ENCODE measurements around the gene TRMT11. TPM values are rescaled to one million over a fixed set of nuclear protein-coding genes. Genes with fewer than 3 reads are reported as not detected.

Gene TRMT11
- total RNA-seq (2022; extraction: Qiagen RNA extraction): 10.3 to 12.0 TPM (median 10.9 TPM) in 5 replicates

DNA sequence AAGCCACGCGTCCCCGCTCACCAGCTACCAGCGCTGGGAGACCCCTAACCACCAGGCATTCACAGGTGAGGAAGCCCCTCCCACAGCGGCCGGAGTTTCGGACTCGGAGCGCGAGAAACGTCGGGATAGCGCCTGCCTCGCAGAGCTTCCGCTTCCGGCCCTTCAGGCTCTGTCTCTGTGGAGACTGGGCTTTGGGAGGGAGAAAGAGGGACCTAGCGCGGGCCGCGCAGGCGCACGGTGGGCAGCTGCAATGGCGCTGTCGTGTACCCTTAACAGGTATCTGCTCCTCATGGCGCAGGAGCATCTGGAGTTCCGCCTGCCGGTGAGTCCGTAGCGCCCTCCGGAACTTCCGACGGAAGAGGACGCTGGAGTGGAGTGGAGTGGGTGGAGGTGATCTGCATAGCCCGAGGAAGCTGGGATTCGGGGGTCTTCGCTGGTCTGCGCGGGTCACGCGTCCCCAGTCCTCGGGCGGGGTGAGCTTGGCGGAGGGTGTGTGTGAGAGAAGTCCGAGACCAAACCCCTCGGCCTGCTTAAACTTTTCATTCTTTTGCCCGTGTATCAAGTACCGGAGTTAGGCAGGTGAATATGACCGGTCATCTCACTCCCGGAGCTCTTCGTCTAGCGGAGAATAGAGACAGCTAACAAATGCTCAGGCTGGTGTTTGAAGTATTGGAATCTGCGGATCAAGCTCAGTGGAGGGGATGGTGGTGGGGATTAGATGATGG lies at the start of gene TRMT11:
TRMT11 (plus strand) TSS at position 240 of the 725 bp plus-strand sequence; CDS start at position 251, 11 bp downstream.

DNA sequence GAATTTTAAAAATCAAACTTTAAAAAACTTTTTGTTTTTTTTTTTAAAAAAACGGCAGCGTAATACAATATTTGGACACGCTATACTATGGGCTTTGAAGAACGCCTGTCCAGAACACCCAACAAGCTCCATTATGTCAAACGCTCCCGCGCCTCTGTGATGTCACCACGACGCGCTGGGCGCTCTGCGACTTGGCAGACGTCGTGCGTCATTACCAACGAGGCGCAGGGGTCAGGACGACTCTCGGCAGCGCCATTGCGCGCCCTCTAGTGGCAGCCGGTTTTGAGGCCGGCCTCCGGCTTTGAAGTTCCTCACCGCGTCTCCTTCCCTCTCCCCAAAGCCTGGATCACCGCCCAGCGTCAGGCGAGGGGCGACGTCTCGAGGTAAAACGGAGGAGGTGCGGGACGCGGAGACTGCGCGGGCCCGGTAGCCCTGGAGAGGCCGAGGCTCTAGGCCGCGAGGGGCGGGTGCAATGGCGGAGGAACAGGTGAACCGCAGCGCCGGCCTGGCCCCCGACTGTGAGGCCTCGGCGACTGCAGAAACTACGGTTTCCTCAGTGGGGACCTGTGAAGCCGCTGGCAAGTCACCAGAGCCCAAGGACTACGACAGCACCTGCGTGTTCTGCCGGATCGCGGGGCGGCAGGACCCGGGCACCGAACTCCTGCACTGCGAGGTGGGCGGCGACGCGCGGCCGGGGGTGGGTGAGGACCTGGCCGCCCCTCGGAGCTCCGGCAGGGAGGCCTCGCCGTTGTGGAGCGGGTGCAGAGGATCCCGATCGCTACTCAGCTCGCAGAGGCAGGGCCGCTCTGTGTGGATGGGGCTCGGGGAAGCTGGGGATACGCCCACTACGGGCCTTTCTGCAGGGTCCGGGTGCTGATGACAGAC lies 29.6 kb upstream of the TRMT11 start, which contains the start of gene HINT3:
HINT3 (plus strand) TSS at position 265 of the 885 bp plus-strand sequence; CDS start at position 473, 208 bp downstream.

Other genes starting within 250 kb of the TRMT11 start
- gene HEY2, start 236.9 kb upstream of the TRMT11 start, total RNA-seq (2022; extraction: Qiagen RNA extraction): 0.04 to 0.05 TPM in 2 of 5 replicates, not detected in the others
- 12.2 to 19.2 TPM (median 15.1 TPM) in 5 replicates for gene NCOA7, start 195.6 kb upstream of the TRMT11 start, total RNA-seq (2022; extraction: Qiagen RNA extraction)
- 5.2 to 6.5 TPM (median 5.5 TPM) in 5 replicates for gene HINT3, start 29.8 kb upstream of the TRMT11 start, total RNA-seq (2022; extraction: Qiagen RNA extraction)

All from A549 treated with dexamethasone at 1 μM for 4 hours (cell line).